Trophoblast cell (in vitro differentiated cells and primary cell): ENCODE results near the gene CIITA.

Source experiments
- DNase-seq, 2 donors: peaks; one replicate each; pipeline ENCODE4 v3.0.0-alpha.2; 2016
- H2AFZ ChIP-seq: 2 replicates; pipeline ENCODE4 v1.6.1; 2013; ENCODE audit warnings: low read length, moderate library complexity, mild to moderate bottlenecking; ENCODE audit not compliant: insufficient read depth, poor library complexity
- H2AK5ac ChIP-seq: 2 replicates; pipeline ENCODE4 v1.6.1; 2013; ENCODE audit warnings: mild to moderate bottlenecking, low read length
- H2BK120ac ChIP-seq: 2 replicates; pipeline ENCODE4 v1.6.1; 2013; ENCODE audit warnings: low read length, mild to moderate bottlenecking, moderate library complexity; ENCODE audit not compliant: insufficient read depth, poor library complexity
- H2BK12ac ChIP-seq: 2 replicates; pipeline ENCODE4 v1.6.1; 2013; ENCODE audit warnings: mild to moderate bottlenecking, low read length, moderate library complexity
- H2BK5ac ChIP-seq: 2 replicates; pipeline ENCODE4 v1.6.1; 2013; ENCODE audit warnings: low read length, low read depth, moderate library complexity, mild to moderate bottlenecking; ENCODE audit not compliant: poor library complexity
- H3K14ac ChIP-seq: 2 replicates; pipeline ENCODE4 v1.6.1; 2013; ENCODE audit warnings: mild to moderate bottlenecking, low read length
- H3K18ac ChIP-seq: 2 replicates; pipeline ENCODE4 v1.6.1; 2013; ENCODE audit warnings: mild to moderate bottlenecking, low read length
- H3K23ac ChIP-seq: 2 replicates; pipeline ENCODE4 v1.6.1; 2013; ENCODE audit warnings: low read length
- H3K27ac ChIP-seq: 2 replicates; pipeline ENCODE4 v1.5.1; 2013; ENCODE audit warnings: low read depth, mild to moderate bottlenecking, inconsistent platforms, low read length, moderate library complexity
- H3K27me3 ChIP-seq: 2 replicates; pipeline ENCODE4 v1.6.1; 2013; ENCODE audit warnings: inconsistent platforms, mild to moderate bottlenecking, low read length, moderate library complexity; ENCODE audit not compliant: insufficient read depth
- H3K36me3 ChIP-seq, 2 experiments: 1 replicate in 1 of 2; 2 replicates in 1 of 2; pipeline ENCODE4 v1.6.1; 2013; ENCODE audit warnings: low read length in 2 of 2, mild to moderate bottlenecking in 2 of 2, moderate library complexity in 1 of 2; ENCODE audit not compliant: insufficient read depth in 2 of 2, control insufficient read depth in 1 of 2
- H3K4ac ChIP-seq: 2 replicates; pipeline ENCODE4 v1.6.1; 2013; ENCODE audit warnings: low read depth, mild to moderate bottlenecking, low read length, moderate library complexity
- H3K4me1 ChIP-seq, 2 experiments: 1 replicate in 1 of 2; 2 replicates in 1 of 2; pipeline ENCODE4 v1.6.1; 2013; ENCODE audit warnings: low read length in 2 of 2, mild to moderate bottlenecking in 2 of 2, moderate library complexity in 1 of 2; ENCODE audit not compliant: insufficient read depth in 2 of 2, control insufficient read depth in 1 of 2
- H3K4me2 ChIP-seq: 2 replicates; pipeline ENCODE4 v1.6.1; 2013; ENCODE audit warnings: inconsistent platforms, mild to moderate bottlenecking, low read length, moderate library complexity
- H3K4me3 ChIP-seq: 2 replicates; pipeline ENCODE4 v1.5.1; 2013; ENCODE audit warnings: mild to moderate bottlenecking, low read depth, low read length, inconsistent platforms
- H3K79me1 ChIP-seq: one replicate; pipeline ENCODE4 v1.6.1; 2013; ENCODE audit warnings: low read length
- H3K79me2 ChIP-seq: 2 replicates; pipeline ENCODE4 v1.6.1; 2013; ENCODE audit warnings: low read length, mild to moderate bottlenecking; ENCODE audit not compliant: control insufficient read depth, insufficient read depth, poor library complexity
- H3K9ac ChIP-seq: 2 replicates; pipeline ENCODE4 v1.6.1; 2013; ENCODE audit warnings: mild to moderate bottlenecking, low read length
- H3K9me3 ChIP-seq: 2 replicates; pipeline ENCODE4 v1.6.1; 2013; ENCODE audit warnings: low read depth, mild to moderate bottlenecking, control low read depth, inconsistent platforms, low read length; ENCODE audit not compliant: insufficient read depth
- H4K12ac ChIP-seq: 2 replicates; pipeline ENCODE4 v1.6.1; 2013; ENCODE audit warnings: low read depth, mild to moderate bottlenecking, low read length, moderate library complexity
- H4K8ac ChIP-seq: 2 replicates; pipeline ENCODE4 v1.6.1; 2013; ENCODE audit warnings: low read depth, mild to moderate bottlenecking, low read length, moderate library complexity
- H4K91ac ChIP-seq: one replicate; pipeline ENCODE4 v1.6.1; 2013; ENCODE audit warnings: low read depth, mild to moderate bottlenecking, low read length, moderate library complexity
- WGBS: extraction: QIAGEN DNeasy Blood & Tissue Kit; methylation state at CpG from one replicate; pipeline ENCODE4 v1.1.7; 2013; ENCODE audit warnings: missing lambda C conversion rate; ENCODE audit not compliant: insufficient read length, insufficient coverage; ENCODE audit errors: extremely low coverage; 5-methylcytosine and 5-hydroxymethylcytosine counted together

Gene CIITA

DNA sequence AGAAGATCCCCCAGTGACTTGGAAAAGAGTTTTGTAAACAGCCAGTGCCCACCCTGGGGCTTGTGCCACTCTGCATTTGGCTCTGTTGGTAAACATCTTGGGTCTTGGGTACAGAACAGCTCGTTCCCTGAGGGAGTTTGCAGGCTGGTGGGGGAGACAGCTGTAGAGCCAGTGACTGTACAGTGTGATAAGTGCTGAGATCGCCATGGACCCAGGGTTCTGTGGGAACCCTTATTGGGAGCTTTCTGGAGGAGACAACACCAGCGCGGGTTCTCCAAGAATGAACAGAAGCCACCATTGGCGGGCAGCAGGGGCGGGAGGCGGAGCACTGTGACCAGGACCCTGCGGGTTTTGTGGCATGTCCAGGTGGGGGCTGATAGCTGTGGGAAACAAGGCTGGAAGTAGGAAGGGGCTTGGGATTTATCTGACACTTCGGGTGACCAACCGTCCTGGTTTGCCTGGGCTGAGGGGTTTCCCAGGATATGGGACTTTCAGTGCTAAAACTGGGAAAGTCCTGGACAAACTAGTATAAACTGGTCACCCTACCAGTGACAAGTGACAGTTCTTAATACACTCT is 70.3 kb downstream of the CIITA start:
- no peak overlapping the region for H4K8ac ChIP-seq
- no peak overlapping the region for H2AK5ac ChIP-seq
- no peak for DNase-seq
- H2BK120ac ChIP-seq, result no peak overlapping the region
- H3K4me2 ChIP-seq, result no peak overlapping the region
- H2AFZ ChIP-seq, result no peak overlapping the region
- no peaks in the 10 kb centered on the region for H3K27me3 ChIP-seq
- H3K14ac ChIP-seq, result no peak overlapping the region
- H3K4ac ChIP-seq, result peak overlapping the region; percentile 19
- H3K23ac ChIP-seq, result no peak overlapping the region
- no peak overlapping the region for H4K12ac ChIP-seq
- H3K9ac ChIP-seq, result no peak overlapping the region
- no peaks in the 10 kb centered on the region for H3K9me3 ChIP-seq
- WGBS, result no CpG with 5 or more reads among the region's 10 CpGs
- no peak overlapping the region for H3K27ac ChIP-seq
- H3K4me1 ChIP-seq, result peaks cover 21 to 26% of the 10 kb centered on the region in 2 experiments
- peaks cover 2% of the 10 kb centered on the region for H3K79me1 ChIP-seq
- peaks cover 4% of the 10 kb centered on the region for H3K79me2 ChIP-seq
- no peak overlapping the region for H2BK5ac ChIP-seq
- no peak overlapping the region for H3K18ac ChIP-seq
- no peaks in the 10 kb centered on the region for H3K36me3 ChIP-seq
- no peak overlapping the region for H4K91ac ChIP-seq
- no peak overlapping the region for H2BK12ac ChIP-seq
- no peak overlapping the region for H3K4me3 ChIP-seq

DNA sequence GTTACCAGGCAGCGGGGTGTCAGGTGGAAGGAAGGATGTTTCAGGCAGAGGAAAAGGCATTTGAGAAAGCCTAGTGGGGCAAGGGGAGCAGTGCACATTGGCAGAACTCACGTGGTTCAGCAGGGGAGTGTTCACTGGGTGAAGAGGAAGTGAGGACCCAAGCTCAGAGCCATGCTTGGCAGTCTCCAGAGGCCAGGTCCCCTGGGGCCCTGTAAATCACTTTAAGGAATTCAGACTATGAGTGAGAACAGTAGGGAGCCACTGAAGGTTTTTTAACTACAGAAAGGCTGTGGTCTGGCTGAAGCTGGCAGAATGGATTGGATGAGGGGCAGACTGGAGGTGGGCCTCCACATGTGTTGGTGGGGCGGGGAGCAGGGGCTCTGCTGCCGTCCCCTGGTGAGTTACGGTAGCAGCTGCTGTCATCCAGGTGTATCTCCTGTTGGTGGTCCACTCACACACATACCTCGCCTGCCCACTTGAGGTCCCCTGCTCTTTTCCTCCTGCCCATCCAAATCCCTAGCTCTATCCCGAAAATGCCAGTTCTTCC is 72.5 kb downstream of the CIITA start:
- Histone ChIP-seq H4K12ac (no peak overlapping the region), H3K79me2 (peaks cover 3% of the 10 kb centered on the region), H3K36me3 (no peaks in the 10 kb centered on the region), H3K4ac (no peak overlapping the region), H3K23ac (no peak overlapping the region), H3K14ac (no peak overlapping the region), H4K8ac (no peak overlapping the region), H2AFZ (no peak overlapping the region), H3K9ac (no peak overlapping the region), H3K4me1 (peaks cover 24 to 29% of the 10 kb centered on the region in 2 experiments), H2BK120ac (no peak overlapping the region), H3K4me2 (no peak overlapping the region), H2BK12ac (no peak overlapping the region), H2BK5ac (no peak overlapping the region), H3K4me3 (no peak overlapping the region), H2AK5ac (no peak overlapping the region), H3K18ac (no peak overlapping the region), H3K27me3 (no peaks in the 10 kb centered on the region), H3K79me1 (peaks cover 2% of the 10 kb centered on the region), H4K91ac (no peak overlapping the region), H3K9me3 (no peaks in the 10 kb centered on the region), H3K27ac (no peak overlapping the region)
- DNase-seq, result no peak
- no CpG with 5 or more reads among the region's 7 CpGs for WGBS

DNA sequence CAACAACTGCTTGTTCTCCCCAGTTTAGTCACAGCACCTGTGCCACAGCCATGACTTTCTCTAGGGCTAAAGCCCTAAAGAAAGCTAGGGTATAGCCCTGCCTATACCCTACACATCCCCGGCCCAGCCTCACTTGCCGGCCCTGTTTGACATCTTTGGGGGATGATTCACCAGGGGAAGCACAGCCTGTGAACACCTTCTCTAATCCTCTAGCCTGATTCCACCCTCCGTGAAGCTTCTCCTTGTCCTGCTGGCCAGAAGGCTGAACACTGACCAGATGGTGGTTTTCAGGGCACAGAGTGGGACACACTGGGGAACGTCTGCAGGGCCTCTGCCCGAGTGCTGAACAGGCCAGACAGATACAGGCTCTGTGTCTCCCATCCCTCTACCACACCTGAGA is 73.4 kb downstream of the CIITA start:
- no CpG with 5 or more reads among the region's 5 CpGs for WGBS
- H3K4ac ChIP-seq, result no peak overlapping the region
- H3K9me3 ChIP-seq, result no peaks in the 10 kb centered on the region
- peak; percentile 62 to 73 for DNase-seq
- H3K4me2 ChIP-seq, result no peak overlapping the region
- no peak overlapping the region for H3K14ac ChIP-seq
- no peaks in the 10 kb centered on the region for H3K27me3 ChIP-seq
- H3K4me3 ChIP-seq, result no peak overlapping the region
- H3K36me3 ChIP-seq, result no peaks in the 10 kb centered on the region
- no peak overlapping the region for H3K9ac ChIP-seq
- peaks cover 26 to 29% of the 10 kb centered on the region in 2 experiments for H3K4me1 ChIP-seq
- no peak overlapping the region for H4K12ac ChIP-seq
- no peak overlapping the region for H3K18ac ChIP-seq
- H2BK5ac ChIP-seq, result no peak overlapping the region
- H3K79me2 ChIP-seq, result no peaks in the 10 kb centered on the region
- H2BK12ac ChIP-seq, result no peak overlapping the region
- H3K79me1 ChIP-seq, result peaks cover 6% of the 10 kb centered on the region
- no peak overlapping the region for H3K27ac ChIP-seq
- H4K91ac ChIP-seq, result no peak overlapping the region
- no peak overlapping the region for H4K8ac ChIP-seq
- no peak overlapping the region for H3K23ac ChIP-seq
- no peak overlapping the region for H2AFZ ChIP-seq
- H2AK5ac ChIP-seq, result no peak overlapping the region
- H2BK120ac ChIP-seq, result no peak overlapping the region

DNA sequence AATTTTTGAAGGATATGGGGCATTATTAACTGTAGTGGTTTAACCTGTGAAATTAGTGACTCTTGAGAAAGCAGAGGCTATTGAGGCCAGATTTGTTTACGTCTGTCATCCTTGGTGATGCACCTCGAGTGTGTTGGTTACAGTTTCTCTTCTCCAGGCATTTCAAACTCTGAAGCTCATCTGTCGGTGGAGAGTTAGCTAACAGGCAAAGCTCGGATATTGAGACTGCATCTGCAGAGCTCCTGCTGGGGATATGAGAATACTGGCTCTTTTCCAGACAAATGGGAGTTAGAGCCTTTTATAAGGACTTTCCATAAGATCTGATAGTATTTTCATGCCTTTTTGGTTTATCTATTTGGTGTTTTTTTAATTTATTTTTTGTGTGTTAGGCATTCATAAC is 74.0 kb downstream of the CIITA start:
- Histone ChIP-seq H2AK5ac (no peak overlapping the region), H3K27ac (no peak overlapping the region), H3K79me2 (no peaks in the 10 kb centered on the region), H3K79me1 (peaks cover 6% of the 10 kb centered on the region), H3K4ac (no peak overlapping the region), H3K23ac (no peak overlapping the region), H3K14ac (no peak overlapping the region), H3K36me3 (no peaks in the 10 kb centered on the region), H2BK12ac (no peak overlapping the region), H3K18ac (no peak overlapping the region), H4K12ac (no peak overlapping the region), H2AFZ (no peak overlapping the region), H3K9ac (no peak overlapping the region), H2BK5ac (no peak overlapping the region), H3K27me3 (no peaks in the 10 kb centered on the region), H4K91ac (no peak overlapping the region), H3K4me1 (peaks cover 24 to 29% of the 10 kb centered on the region in 2 experiments), H3K9me3 (no peaks in the 10 kb centered on the region), H2BK120ac (no peak overlapping the region), H3K4me3 (no peak overlapping the region), H3K4me2 (no peak overlapping the region), H4K8ac (no peak overlapping the region)
- DNase-seq, result no peak
- whole genome bisulfite sequencing, result no CpG with 5 or more reads among the region's 4 CpGs
